GM12873 (cell line): ENCODE data around the gene MLH1.

ENCODE experiments used
- CTCF ChIP-seq: IDR thresholded peaks from 2 replicates; pipeline ENCODE4 v1.5.1; 2012; ENCODE audit warnings: low read depth, mild to moderate bottlenecking, moderate library complexity, low read length, control low read depth; ENCODE audit not compliant: insufficient read depth; ENCODE audit errors: missing control alignments

MLH1 gene

GRCh38 chr3:37040231-37040630, 46.9 kb downstream of the MLH1 start:
- no peak for TF ChIP-seq CTCF

- no peak for TF ChIP-seq CTCF
These were observed 48.4 kb downstream of the MLH1 start for GRCh38 chr3:37041546-37042195.

DNA sequence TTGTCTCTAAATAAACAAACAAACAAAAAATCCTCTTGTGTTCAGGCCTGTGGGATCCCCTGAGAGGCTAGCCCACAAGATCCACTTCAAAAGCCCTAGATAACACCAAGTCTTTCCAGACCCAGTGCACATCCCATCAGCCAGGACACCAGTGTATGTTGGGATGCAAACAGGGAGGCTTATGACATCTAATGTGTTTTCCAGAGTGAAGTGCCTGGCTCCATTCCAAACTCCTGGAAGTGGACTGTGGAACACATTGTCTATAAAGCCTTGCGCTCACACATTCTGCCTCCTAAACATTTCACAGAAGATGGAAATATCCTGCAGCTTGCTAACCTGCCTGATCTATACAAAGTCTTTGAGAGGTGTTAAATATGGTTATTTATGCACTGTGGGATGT, 57.0 kb downstream of the MLH1 start:
- no peak for TF ChIP-seq CTCF

DNA sequence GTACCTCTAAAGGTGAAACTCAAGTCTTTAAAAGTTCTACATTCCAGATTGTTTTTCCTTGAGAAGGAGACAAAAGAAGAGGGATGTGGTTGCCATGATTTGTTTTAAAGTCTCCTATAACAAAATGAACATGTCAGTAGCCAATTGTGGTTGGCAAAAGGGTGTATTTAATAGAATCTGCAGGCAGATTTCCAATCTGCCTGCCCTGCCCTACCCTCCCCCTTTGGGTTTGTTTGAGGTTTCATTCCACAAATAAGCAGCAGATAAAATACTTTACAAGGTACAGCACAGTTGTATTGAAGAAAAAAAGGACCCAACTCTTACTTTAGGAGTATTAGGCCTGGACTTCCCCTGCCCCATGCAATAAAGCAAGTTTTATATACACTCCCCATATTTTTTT, 59.5 kb downstream of the MLH1 start:
- TF ChIP-seq CTCF = no peak

DNA sequence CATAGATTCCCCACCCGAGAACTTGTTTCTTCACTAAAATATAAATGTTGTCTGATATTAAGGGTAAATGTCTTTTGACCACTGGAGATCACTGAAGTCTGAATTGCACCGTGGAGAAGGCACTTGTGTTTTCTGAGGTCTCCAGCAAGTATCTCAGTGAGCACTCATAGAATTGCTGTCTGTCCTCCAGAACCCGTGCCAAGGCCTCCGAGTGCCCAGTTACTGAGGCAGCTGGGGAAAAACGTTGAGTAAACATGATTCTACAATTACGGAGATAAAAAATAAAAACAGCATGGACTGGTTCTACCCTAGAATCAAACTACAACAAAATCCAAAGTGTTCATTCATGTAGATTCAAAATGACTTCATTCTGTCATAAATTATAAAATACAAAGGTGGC, 60.0 kb downstream of the MLH1 start:
- no peak for TF ChIP-seq CTCF

DNA sequence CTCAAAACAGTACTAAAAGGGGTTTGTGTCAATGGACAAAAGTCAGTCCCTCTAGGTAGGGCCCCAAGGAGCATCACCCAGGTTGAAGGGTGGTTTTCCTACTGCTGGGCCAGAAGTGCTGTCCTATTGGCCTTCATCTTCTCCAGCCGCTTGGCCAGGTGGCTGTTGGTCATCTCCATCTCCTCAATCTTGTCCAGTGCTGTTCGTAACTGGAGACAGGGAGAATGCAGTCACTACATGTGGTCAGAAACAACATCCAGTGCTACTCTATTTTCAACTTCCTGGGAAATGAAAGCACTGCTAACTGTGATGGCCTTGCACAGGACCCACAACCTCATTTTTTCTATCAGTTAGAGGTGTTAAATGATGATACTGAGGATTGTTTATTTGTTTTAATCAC, 60.4 kb downstream of the MLH1 start:
- no peak for TF ChIP-seq CTCF

DNA sequence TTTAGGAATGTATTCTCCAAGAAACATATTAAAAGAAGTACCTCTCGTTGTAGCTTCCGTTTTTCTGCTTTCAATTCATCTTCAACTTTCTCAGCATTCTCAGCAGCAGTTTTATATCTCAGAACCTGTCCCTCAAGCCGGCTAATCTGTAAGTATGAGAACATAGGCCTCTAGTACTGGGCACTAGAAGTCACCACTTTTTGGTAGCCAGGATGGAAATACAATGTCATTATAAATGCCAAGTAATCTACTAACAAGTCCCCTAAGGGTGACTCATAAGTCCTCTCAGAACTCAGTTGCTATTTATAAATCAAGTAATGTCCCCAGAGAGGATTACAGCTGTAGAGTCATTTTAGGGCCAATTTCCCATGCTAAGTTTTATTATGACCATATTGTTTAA, 61.1 kb downstream of the MLH1 start:
- TF ChIP-seq CTCF = no peak
